Hepatocyte (in vitro differentiated cells): ENCODE measurements around the gene EGLN1. TPM values are rescaled to one million over a fixed set of nuclear protein-coding genes. Genes with fewer than 3 reads are reported as not detected.

ENCODE experiments used
- DNase-seq: peaks from one replicate; pipeline ENCODE4 v3.0.0-alpha.2; 2016; ENCODE audit warnings: low spot score
- H2AFZ ChIP-seq: fragments of 200-600 bp; sonication (generic); 2 replicates; pipeline ENCODE4 v1.6.0; 2016; ENCODE audit warnings: antibody characterized with exemption, mild to moderate bottlenecking
- H3K27ac ChIP-seq: fragments of 200-600 bp; sonication (generic); 2 replicates; pipeline ENCODE4 v1.5.1; 2016; ENCODE audit warnings: mild to moderate bottlenecking
- H3K27me3 ChIP-seq: fragments of 200-600 bp; sonication (generic); 2 replicates; pipeline ENCODE4 v1.6.1; 2016
- H3K36me3 ChIP-seq: fragments of 200-600 bp; sonication (generic); replicated peaks from 2 replicates; pipeline ENCODE4 v1.5.1; 2016; ENCODE audit warnings: low read depth; ENCODE audit not compliant: insufficient read depth
- H3K4me1 ChIP-seq: fragments of 200-600 bp; sonication (generic); 2 replicates; pipeline ENCODE4 v1.5.1; 2016; ENCODE audit warnings: mild to moderate bottlenecking, moderate library complexity; ENCODE audit not compliant: insufficient read depth
- H3K4me2 ChIP-seq: fragments of 200-600 bp; sonication (generic); 2 replicates; pipeline ENCODE4 v1.6.0; 2016
- H3K4me3 ChIP-seq: fragments of 200-600 bp; sonication (generic); 2 replicates; pipeline ENCODE4 v1.5.1; 2016; ENCODE audit warnings: mild to moderate bottlenecking
- H3K79me2 ChIP-seq: fragments of 200-600 bp; sonication (generic); 2 replicates; pipeline ENCODE4 v1.6.0; 2017; ENCODE audit warnings: mild to moderate bottlenecking
- H3K9me2 ChIP-seq: fragments of 200-600 bp; sonication (generic); replicated peaks from 2 replicates; pipeline ENCODE4 v1.6.0; 2017; ENCODE audit warnings: mild to moderate bottlenecking; ENCODE audit not compliant: insufficient read depth
- H3K9me3 ChIP-seq: fragments of 200-600 bp; sonication (generic); 2 replicates; pipeline ENCODE4 v1.5.1; 2016; ENCODE audit warnings: low read depth, mild to moderate bottlenecking
- H4K20me1 ChIP-seq: fragments of 200-600 bp; sonication (generic); 2 replicates; pipeline ENCODE4 v1.6.0; 2016; ENCODE audit warnings: mild to moderate bottlenecking; ENCODE audit not compliant: insufficient read depth, poor library complexity, severe bottlenecking
- CTCF ChIP-seq: fragments of 200-600 bp; sonication (generic); IDR thresholded peaks from 2 replicates; pipeline ENCODE4 v1.5.1; 2016; ENCODE audit warnings: antibody characterized with exemption, mild to moderate bottlenecking; ENCODE audit not compliant: poor library complexity
- EZH2 ChIP-seq: fragments of 200-600 bp; sonication (generic); IDR thresholded peaks from 2 replicates; pipeline ENCODE4 v1.6.1; 2016; ENCODE audit warnings: antibody characterized with exemption, mild to moderate bottlenecking, borderline replicate concordance
- EZH2phosphoT487 ChIP-seq: fragments of 200-600 bp; sonication (generic); IDR thresholded peaks from one replicate; pipeline ENCODE4 v1.6.1; 2018; ENCODE audit warnings: antibody characterized with exemption, mild to moderate bottlenecking, low read depth, moderate library complexity; ENCODE audit not compliant: unreplicated experiment, severe bottlenecking
- WGBS: methylation state at CpG from one replicate; pipeline ENCODE4 v1.1.6; 2016; ENCODE audit warnings: low lambda C conversion rate; ENCODE audit errors: missing lambda C conversion rate; 5-methylcytosine and 5-hydroxymethylcytosine counted together
- polyA plus RNA-seq: library from polyadenylated mRNA; unstranded; fragments of >200 nt; fragmentation: Nextera tagmentation; extraction: Ambion mirVana; gene quantifications from 2 replicates; pipeline ENCODE4 v1.2.1, GENCODE V29; 2016
- total RNA-seq: library from RNA; depleted of rRNA; stranded (reverse); fragments of >200 nt; gene quantifications from 2 replicates; pipeline ENCODE4 v1.2.3, GENCODE V29; 2014

EGLN1 gene
- total and polyA plus RNA-seq, 2 experiments from 2014 or later: 20.5 to 36.5 TPM

GRCh38 chr1:231446138-231446537 is 24.1 kb upstream of the EGLN1 start:
- DNase-seq: no peak
- H3K9me2 ChIP-seq: no peaks in the 10 kb centered on the region
- H3K9me3 ChIP-seq: peaks cover 3% of the 10 kb centered on the region
- H2AFZ ChIP-seq: no peak overlapping the region
- no peak overlapping the region for H3K4me2 ChIP-seq
- 58% methylated on average over 5 of the region's 5 CpGs for WGBS
- no peaks in the 10 kb centered on the region for H3K4me1 ChIP-seq
- H3K79me2 ChIP-seq: no peaks in the 10 kb centered on the region
- no peaks in the 10 kb centered on the region for H4K20me1 ChIP-seq
- no peaks in the 10 kb centered on the region for H3K36me3 ChIP-seq
- no peak overlapping the region for H3K27ac ChIP-seq
- no peak overlapping the region for H3K4me3 ChIP-seq
- no peaks in the 10 kb centered on the region for H3K27me3 ChIP-seq
- no peak for TF ChIP-seq CTCF

GRCh38 chr1:231444059-231444458 is 22.0 kb upstream of the EGLN1 start:
- Histone ChIP-seq H3K4me2 (no peak overlapping the region), H3K9me2 (no peaks in the 10 kb centered on the region), H3K4me1 (no peaks in the 10 kb centered on the region), H4K20me1 (no peaks in the 10 kb centered on the region), H2AFZ (no peak overlapping the region), H3K9me3 (peaks cover 3% of the 10 kb centered on the region), H3K79me2 (no peaks in the 10 kb centered on the region), H3K4me3 (no peak overlapping the region), H3K27me3 (peaks cover 5% of the 10 kb centered on the region), H3K27ac (no peak overlapping the region), H3K36me3 (no peaks in the 10 kb centered on the region)
- no peak for DNase-seq
- TF ChIP-seq EZH2phosphoT487: no peak
- TF ChIP-seq EZH2: no peak
- TF ChIP-seq CTCF: no peak
- 89% methylated on average over 2 of the region's 2 CpGs for WGBS

- Histone ChIP-seq H3K79me2 (no peaks in the 10 kb centered on the region), H3K4me2 (no peak overlapping the region), H3K27ac (no peak overlapping the region), H3K27me3 (peaks cover 5% of the 10 kb centered on the region), H3K9me3 (peaks cover 3% of the 10 kb centered on the region), H2AFZ (no peak overlapping the region), H4K20me1 (no peaks in the 10 kb centered on the region), H3K9me2 (no peaks in the 10 kb centered on the region), H3K36me3 (no peaks in the 10 kb centered on the region), H3K4me1 (no peaks in the 10 kb centered on the region), H3K4me3 (no peak overlapping the region)
- no peak for TF ChIP-seq EZH2
- no peak for TF ChIP-seq EZH2phosphoT487
- DNase-seq: no peak
- 79% methylated on average over 2 of the region's 2 CpGs for WGBS
Measured at GRCh38 chr1:231443363-231443762, 21.3 kb upstream of the EGLN1 start.

- TF ChIP-seq EZH2 (no peak), CTCF (no peak)
- H3K27me3 ChIP-seq: peaks cover 5% of the 10 kb centered on the region
- no peaks in the 10 kb centered on the region for H3K79me2 ChIP-seq
- H3K4me1 ChIP-seq: no peaks in the 10 kb centered on the region
- H3K4me3 ChIP-seq: no peak overlapping the region
- H3K9me2 ChIP-seq: no peaks in the 10 kb centered on the region
- no peaks in the 10 kb centered on the region for H3K36me3 ChIP-seq
- H3K4me2 ChIP-seq: no peak overlapping the region
- no peaks in the 10 kb centered on the region for H4K20me1 ChIP-seq
- H3K9me3 ChIP-seq: peaks cover 3% of the 10 kb centered on the region
- no peak for DNase-seq
- H3K27ac ChIP-seq: no peak overlapping the region
- H2AFZ ChIP-seq: no peak overlapping the region
Measured at GRCh38 chr1:231442735-231443134, 20.6 kb upstream of the EGLN1 start.
